Tongue (tissue), 2 donors: ENCODE measurements around the gene SELP. TPM values are rescaled to one million over a fixed set of nuclear protein-coding genes. Genes with fewer than 3 reads are reported as not detected.

Source experiments
- DNase-seq: peaks from one replicate; pipeline ENCODE4 v3.0.0-alpha.2; 2015
- total RNA-seq: library from RNA; depleted of rRNA; stranded (reverse); fragments of >200 nt; gene quantifications from one replicate; pipeline ENCODE4 v1.2.3, GENCODE V29; 2014

Gene SELP
- total RNA-seq, 1 donor from 2014 or later: 7.2 TPM

GRCh38 chr1:169576241-169576934 is 53.5 kb downstream of the SELP start:
- no peak for DNase-seq

DNA sequence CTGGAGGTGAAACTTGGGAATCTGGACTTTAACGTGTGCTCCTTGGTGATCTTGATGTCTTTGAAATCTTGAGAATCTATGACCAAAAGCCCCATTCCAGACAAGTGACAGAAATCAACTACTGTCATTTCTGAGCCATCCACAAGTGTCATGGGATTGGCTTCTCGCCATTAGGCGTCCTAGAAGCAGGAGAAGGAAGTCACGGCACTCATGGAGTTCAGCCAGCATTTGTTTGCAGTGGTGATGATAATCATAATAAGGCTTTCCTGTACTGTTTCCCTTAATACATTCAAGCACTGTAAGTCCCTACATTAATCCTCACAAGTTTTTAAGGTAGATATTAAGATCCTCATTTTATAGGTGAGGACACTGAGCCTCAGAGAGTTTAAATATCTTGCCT is 55.6 kb downstream of the SELP start:
- no peak for DNase-seq

DNA sequence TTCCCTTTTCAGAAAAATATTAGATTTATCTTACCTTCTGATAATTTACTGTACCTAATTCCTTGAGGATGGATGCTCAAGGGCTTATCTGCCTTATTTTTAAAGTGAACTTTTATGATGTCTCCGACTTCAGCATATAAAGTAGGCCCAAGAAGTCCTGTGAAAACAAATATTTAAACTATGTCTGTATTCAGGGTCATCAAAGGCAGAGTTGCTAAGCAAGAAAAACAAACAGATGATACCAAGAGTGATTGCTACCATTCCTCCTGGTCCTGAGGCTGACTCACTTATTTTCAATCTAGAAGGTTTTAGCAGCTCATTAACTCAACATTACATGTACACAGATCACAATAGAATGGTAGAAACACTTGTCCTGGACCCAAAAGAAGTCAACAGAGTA is 57.7 kb downstream of the SELP start:
- no peak for DNase-seq

- DNase-seq: no peak
Observed at GRCh38 chr1:169571450-169571849, 58.5 kb downstream of the SELP start.

GRCh38 chr1:169570172-169570574 is 59.8 kb downstream of the SELP start:
- no peak for DNase-seq

GRCh38 chr1:169568497-169568896 is 61.4 kb downstream of the SELP start:
- no peak for DNase-seq

- no peak for DNase-seq
Observed at GRCh38 chr1:169565335-169566271, 64.3 kb downstream of the SELP start.

DNA sequence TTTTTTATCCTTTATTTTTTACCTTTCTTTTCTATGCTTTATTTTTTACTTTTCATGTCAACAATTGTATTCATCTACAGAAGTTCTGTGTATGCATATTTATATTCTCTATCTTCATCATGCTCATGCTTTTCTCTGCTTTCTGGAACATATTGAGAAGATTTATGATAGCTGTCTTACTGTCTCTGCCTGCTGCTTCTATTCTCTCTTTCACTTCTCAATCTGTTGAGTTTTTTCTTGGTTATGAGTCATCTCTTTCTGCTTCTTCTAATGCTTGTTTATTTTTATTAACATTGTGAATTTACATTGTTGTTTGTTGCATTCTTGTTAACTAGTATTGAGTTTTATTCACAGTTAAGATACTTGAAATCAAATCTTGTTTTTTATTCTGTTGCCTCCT is 66.3 kb downstream of the SELP start:
- DNase-seq: no peak

DNA sequence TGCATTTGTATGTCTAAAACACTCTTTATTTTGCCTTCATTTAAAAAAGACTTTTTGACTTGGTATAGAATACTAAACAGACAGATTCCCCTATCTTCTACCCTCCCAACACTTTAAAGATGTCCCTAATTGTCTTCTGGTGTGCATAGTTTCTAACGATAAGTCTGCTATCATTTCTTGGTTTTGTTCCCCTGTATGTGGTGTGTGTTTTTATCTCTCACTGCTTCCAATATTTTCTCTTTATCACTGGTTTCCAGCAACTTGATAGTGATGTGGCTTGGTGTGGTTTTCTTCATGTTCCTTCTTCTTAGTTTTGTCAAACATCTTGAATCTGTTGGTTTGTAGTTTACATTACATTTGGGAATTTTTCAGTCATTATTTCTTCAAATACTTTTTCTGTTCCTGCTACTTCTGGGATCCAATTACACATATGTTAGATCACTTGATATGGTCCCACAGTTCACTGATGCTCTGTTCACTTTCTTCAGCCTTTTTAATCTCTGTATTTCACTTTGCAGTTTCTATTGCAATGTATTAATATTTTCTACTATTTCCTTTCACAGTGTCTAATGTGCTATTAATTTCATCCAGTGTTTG is 66.8 kb downstream of the SELP start:
- DNase-seq: no peak

DNA sequence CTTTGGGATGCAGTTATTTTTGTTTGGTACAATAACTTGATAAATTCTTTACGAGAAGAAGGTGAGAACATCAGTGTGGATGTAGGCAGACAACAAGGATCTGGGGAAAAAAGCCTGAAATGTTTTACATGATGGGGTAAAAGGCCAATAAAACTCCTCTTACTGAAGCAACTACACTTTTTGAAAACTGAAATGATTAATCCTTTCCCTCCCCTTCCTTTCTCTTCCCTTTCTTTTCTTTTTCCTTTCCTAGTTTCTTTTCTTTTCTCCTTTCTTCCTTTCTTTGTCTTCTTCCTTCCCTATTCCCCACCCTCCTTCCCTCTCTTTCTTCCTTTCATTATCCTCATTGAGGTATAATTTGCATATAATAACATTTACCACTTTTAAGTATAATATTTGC is 68.2 kb downstream of the SELP start:
- DNase-seq: no peak

- DNase-seq: no peak
Observed at GRCh38 chr1:169557131-169557530, 72.8 kb downstream of the SELP start.

DNA sequence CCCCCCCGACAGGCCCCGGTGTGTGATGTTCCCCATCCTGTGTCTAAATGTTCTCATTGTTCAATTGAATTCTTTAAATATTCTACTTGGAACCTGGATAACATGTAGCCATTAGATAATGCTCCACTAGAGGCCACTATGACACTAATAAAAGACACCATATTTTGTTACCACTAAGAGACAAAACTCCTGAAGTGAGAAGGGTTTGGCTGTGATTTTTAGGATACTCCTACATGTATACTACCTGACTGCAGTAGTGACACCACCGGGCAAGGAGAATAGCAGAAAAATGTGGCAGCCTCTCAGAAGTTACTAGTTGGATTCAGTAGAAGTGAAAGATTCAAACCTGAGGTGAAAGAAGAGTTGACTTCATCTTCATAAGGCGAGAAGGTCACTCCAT is 79.6 kb downstream of the SELP start:
- peak; percentile 61 for DNase-seq

GRCh38 chr1:169548282-169548681 is 81.6 kb downstream of the SELP start:
- DNase-seq: no peak

GRCh38 chr1:169546087-169546995 is 83.6 kb downstream of the SELP start:
- DNase-seq: peak; percentile 88

DNA sequence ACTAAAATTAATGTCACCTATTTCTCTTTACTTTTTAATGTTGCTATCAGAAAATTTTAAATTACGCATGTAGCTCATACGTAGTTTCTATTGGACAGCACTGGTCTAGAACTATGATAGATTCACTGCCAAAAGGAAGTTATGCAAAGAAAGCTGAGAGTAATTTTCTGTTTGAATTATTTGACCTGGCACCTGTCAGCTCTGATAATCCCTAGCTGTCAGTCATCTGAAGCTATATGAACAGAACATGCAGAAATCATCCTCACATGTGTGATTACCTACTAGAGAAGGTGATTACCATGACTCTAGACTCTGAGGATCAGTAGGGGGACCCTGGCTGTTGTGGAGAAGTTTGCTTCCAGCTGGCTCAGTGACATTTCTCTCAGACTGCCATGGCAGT is 84.5 kb downstream of the SELP start:
- DNase-seq: no peak

DNA sequence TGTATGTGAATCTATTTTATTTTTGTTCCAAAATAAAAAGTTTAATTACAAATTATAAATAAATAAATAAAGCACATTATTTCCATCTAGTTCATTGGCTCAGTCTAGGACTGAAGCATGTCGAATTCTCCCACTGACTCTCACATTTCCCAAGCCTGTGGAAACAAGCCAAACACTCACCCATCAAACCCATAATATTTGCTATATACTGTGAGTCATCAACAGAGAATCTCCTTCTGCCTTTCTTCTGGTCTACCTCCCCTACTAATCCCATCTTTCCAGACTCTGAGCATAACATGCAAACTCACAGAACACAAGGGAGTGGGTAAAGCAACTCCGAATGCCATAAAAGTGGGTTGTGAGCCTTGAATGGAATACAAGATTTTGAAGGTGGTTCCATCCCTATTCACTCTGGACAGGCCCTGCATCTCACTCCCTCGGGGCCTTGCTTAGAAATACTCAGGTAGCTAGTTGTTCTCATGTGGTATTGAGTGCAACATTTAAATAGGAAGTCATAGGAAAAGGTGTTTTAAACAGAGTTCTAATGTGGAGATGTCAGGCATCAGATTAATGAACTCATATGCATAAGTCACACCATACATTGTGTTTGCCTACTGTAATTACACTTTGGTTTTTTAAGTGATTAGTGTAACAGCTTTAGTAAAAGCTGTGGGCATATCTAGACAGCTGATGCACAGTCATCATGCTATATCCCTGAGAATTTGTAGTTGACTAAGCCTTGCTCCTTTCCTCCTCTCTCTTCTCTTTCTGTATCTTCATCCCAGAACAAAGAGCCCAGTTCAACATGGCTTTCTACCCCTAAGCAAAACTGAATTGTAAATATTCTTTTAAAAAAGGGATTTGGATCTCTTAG is 90.7 kb downstream of the SELP start:
- no peak for DNase-seq

Other genes starting within 250 kb of the SELP start
- gene CCDC181, start 202.7 kb downstream of the SELP start, total RNA-seq: 1.6 TPM
- 44.3 TPM for gene SLC19A2, start 144.2 kb downstream of the SELP start, total RNA-seq
- 0.62 TPM for gene F5, start 43.6 kb downstream of the SELP start, total RNA-seq
- gene SELL, start 81.5 kb upstream of the SELP start, total RNA-seq: 4.3 TPM
- 9.9 TPM for gene SELE, start 104.0 kb upstream of the SELP start, total RNA-seq
- gene METTL18, start 164.8 kb upstream of the SELP start, total RNA-seq: 4.9 TPM